CD4-positive, alpha-beta T cell treated with Interferon alpha-2 for 1 hour (primary cell): ENCODE measurements around the gene PITPNC1.
A peak's percentile ranks its signal among the peaks of the same experiment; 100 is the strongest.

ENCODE experiments used
- DNase-seq, 2 donors: peaks; one replicate each; pipeline ENCODE4 v3.0.0-alpha.2; 2020 to 2022

The PITPNC1 gene

GRCh38 chr17:67588326-67588725 is 211.2 kb downstream of the PITPNC1 start:
- no peak for DNase-seq

GRCh38 chr17:67594115-67594880 is 217.2 kb downstream of the PITPNC1 start:
- no peak for DNase-seq

GRCh38 chr17:67600408-67600807 is 223.3 kb downstream of the PITPNC1 start:
- no peak for DNase-seq

GRCh38 chr17:67601897-67602296 is 224.8 kb downstream of the PITPNC1 start:
- no peak for DNase-seq

GRCh38 chr17:67602444-67602843 is 225.4 kb downstream of the PITPNC1 start:
- DNase-seq = no peak

- peak; percentile 40 to 69 for DNase-seq
Observed at GRCh38 chr17:67602974-67603373, 225.9 kb downstream of the PITPNC1 start.

GRCh38 chr17:67605256-67605912 is 228.3 kb downstream of the PITPNC1 start:
- DNase-seq = no peak

- no peak for DNase-seq
Observed at GRCh38 chr17:67606471-67606870, 229.4 kb downstream of the PITPNC1 start.

GRCh38 chr17:67606896-67607604 is 230.0 kb downstream of the PITPNC1 start:
- no peak for DNase-seq

- DNase-seq = no peak
Observed at GRCh38 chr17:67610061-67610460, 233.0 kb downstream of the PITPNC1 start.

GRCh38 chr17:67613961-67614360 is 236.9 kb downstream of the PITPNC1 start:
- DNase-seq = no peak

GRCh38 chr17:67615011-67615561 is 238.0 kb downstream of the PITPNC1 start:
- no peak for DNase-seq

GRCh38 chr17:67615736-67616135 is 238.7 kb downstream of the PITPNC1 start:
- no peak for DNase-seq

- no peak for DNase-seq
Observed at GRCh38 chr17:67617304-67617899, 240.3 kb downstream of the PITPNC1 start.

- no peak for DNase-seq
Observed at GRCh38 chr17:67619555-67619954, 242.5 kb downstream of the PITPNC1 start.

GRCh38 chr17:67620088-67620487 is 243.0 kb downstream of the PITPNC1 start:
- DNase-seq = no peak

GRCh38 chr17:67620636-67621035 is 243.6 kb downstream of the PITPNC1 start:
- no peak for DNase-seq

GRCh38 chr17:67623767-67624166 is 246.7 kb downstream of the PITPNC1 start:
- DNase-seq = no peak

GRCh38 chr17:67624886-67625656 is 248.0 kb downstream of the PITPNC1 start:
- DNase-seq = no peak

- DNase-seq = no peak
Observed at GRCh38 chr17:67625971-67626370, 248.9 kb downstream of the PITPNC1 start.

- DNase-seq = peak in 1 of 2 donors; percentile 18
Observed at GRCh38 chr17:67628580-67629013, 251.5 kb downstream of the PITPNC1 start.

GRCh38 chr17:67629971-67630320 is 252.9 kb downstream of the PITPNC1 start:
- DNase-seq = peak in 1 of 2 donors; percentile 42
